ENCODE results near the gene HAS3. TPM values are rescaled to one million over a fixed set of nuclear protein-coding genes. Genes with fewer than 3 reads are reported as not detected.

HAS3 gene
- polyA plus RNA-seq, 1 donor (not counting 4 experiments of a cell fraction or from before 2014, with no cell fraction given), result 132 TPM

DNA sequence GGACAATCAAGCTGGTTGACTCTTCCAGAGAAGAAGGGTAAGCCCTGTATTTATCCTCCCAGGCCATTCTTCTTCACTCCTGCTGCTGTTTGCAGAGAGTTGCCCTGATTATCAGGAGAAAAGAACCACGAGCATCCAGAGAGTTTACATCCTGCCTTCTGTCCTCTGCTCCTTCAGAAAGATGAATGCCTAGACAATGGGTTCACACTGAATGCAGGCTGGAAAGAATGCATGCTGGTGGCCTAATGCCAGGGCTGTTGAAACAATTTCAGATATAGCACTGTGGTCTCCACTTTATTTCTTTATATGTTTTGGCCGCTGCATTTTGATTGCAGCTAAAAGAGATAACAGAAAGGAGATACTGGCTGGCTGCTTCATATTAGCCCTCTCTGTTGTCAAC, 21.2 kb upstream of the HAS3 start:
- Histone ChIP-seq H2AFZ (ENCODE audit: control insufficient read depth, low read length) (no peak overlapping the region), H3K36me3 (ENCODE audit: control insufficient read depth in 2 of 2, extremely low read depth in 1 of 2, insufficient read depth in 2 of 2, low read length in 2 of 2) (no peaks in the 10 kb centered on the region), H3K4me3 (ENCODE audit: control insufficient read depth in 2 of 3, extremely low read depth in 1 of 3, insufficient read depth in 2 of 3, low read depth in 1 of 3, low read length in 3 of 3) (no peak overlapping the region), H3K9me1 (ENCODE audit: control insufficient read depth, extremely low read depth, insufficient read depth, low read length) (no peaks in the 10 kb centered on the region), H4K20me1 (ENCODE audit: control insufficient read depth, extremely low read depth, insufficient read depth, low read length) (no peaks in the 10 kb centered on the region), H3K79me2 (ENCODE audit: control insufficient read depth, insufficient read depth, low read length) (no peaks in the 10 kb centered on the region), H3K27me3 (ENCODE audit: control insufficient read depth, extremely low read depth, insufficient read depth, low read length) (no peaks in the 10 kb centered on the region), H3K9me3 (ENCODE audit: control insufficient read depth, low read depth, low read length) (no peaks in the 10 kb centered on the region), H3K27ac (ENCODE audit: control insufficient read depth, insufficient read depth, low read length) (no peak overlapping the region), H3K9ac (ENCODE audit: control insufficient read depth, extremely low read depth, insufficient read depth, low read length) (no peak overlapping the region), H3K4me1 (ENCODE audit: control insufficient read depth, extremely low read depth, insufficient read depth, low read length) (peaks cover 9% of the 10 kb centered on the region), H3K4me2 (ENCODE audit: control insufficient read depth, extremely low read depth, insufficient read depth, low read depth, low read length) (no peak overlapping the region)
- DNase-seq (ENCODE audit: low read depth, low spot score) (no peak), FAIRE-seq (no peak)
- dilution Hi-C loops (cut with MboI; ENCODE audit: extremely low pct_ligation_motif_present, low sequenced_read_pairs), result no loop called here
- TF ChIP-seq EZH2 (IDR thresholded peaks at IDR 0.05; ENCODE audit: low read length), result no peak
- TF ChIP-seq, protein P1, sequence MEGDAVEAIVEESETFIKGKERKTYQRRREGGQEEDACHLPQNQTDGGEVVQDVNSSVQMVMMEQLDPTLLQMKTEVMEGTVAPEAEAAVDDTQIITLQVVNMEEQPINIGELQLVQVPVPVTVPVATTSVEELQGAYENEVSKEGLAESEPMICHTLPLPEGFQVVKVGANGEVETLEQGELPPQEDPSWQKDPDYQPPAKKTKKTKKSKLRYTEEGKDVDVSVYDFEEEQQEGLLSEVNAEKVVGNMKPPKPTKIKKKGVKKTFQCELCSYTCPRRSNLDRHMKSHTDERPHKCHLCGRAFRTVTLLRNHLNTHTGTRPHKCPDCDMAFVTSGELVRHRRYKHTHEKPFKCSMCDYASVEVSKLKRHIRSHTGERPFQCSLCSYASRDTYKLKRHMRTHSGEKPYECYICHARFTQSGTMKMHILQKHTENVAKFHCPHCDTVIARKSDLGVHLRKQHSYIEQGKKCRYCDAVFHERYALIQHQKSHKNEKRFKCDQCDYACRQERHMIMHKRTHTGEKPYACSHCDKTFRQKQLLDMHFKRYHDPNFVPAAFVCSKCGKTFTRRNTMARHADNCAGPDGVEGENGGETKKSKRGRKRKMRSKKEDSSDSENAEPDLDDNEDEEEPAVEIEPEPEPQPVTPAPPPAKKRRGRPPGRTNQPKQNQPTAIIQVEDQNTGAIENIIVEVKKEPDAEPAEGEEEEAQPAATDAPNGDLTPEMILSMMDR (optimal IDR thresholded peaks at IDR 0.05 in 1 of 3, IDR thresholded peaks at IDR 0.05 in 1 of 3, conservative IDR thresholded peaks at IDR 0.05 in 1 of 3; ENCODE audit: extremely low read depth in 1 of 3, insufficient read depth in 2 of 3, low read length in 3 of 3), result no peak

- Histone ChIP-seq H3K9me1 (ENCODE audit: control insufficient read depth, extremely low read depth, insufficient read depth, low read length) (no peaks in the 10 kb centered on the region), H3K27me3 (ENCODE audit: control insufficient read depth, extremely low read depth, insufficient read depth, low read length) (no peaks in the 10 kb centered on the region), H3K9me3 (ENCODE audit: control insufficient read depth, low read depth, low read length) (no peaks in the 10 kb centered on the region), H2AFZ (ENCODE audit: control insufficient read depth, low read length) (no peak overlapping the region), H3K4me3 (ENCODE audit: control insufficient read depth in 2 of 3, extremely low read depth in 1 of 3, insufficient read depth in 2 of 3, low read depth in 1 of 3, low read length in 3 of 3) (no peak overlapping the region), H3K4me2 (ENCODE audit: control insufficient read depth, extremely low read depth, insufficient read depth, low read depth, low read length) (no peak overlapping the region), H3K79me2 (ENCODE audit: control insufficient read depth, insufficient read depth, low read length) (no peaks in the 10 kb centered on the region), H3K27ac (ENCODE audit: control insufficient read depth, insufficient read depth, low read length) (no peak overlapping the region), H3K4me1 (ENCODE audit: control insufficient read depth, extremely low read depth, insufficient read depth, low read length) (peaks cover 17% of the 10 kb centered on the region), H4K20me1 (ENCODE audit: control insufficient read depth, extremely low read depth, insufficient read depth, low read length) (no peaks in the 10 kb centered on the region), H3K36me3 (ENCODE audit: control insufficient read depth in 2 of 2, extremely low read depth in 1 of 2, insufficient read depth in 2 of 2, low read length in 2 of 2) (no peaks in the 10 kb centered on the region), H3K9ac (ENCODE audit: control insufficient read depth, extremely low read depth, insufficient read depth, low read length) (no peak overlapping the region)
- FAIRE-seq (no peak), DNase-seq (ENCODE audit: low read depth, low spot score) (no peak)
- dilution Hi-C loops (cut with MboI; ENCODE audit: extremely low pct_ligation_motif_present, low sequenced_read_pairs), result no loop called here
- no peak for TF ChIP-seq EZH2 (IDR thresholded peaks at IDR 0.05; ENCODE audit: low read length)
- TF ChIP-seq, protein P1 (optimal IDR thresholded peaks at IDR 0.05 in 1 of 3, IDR thresholded peaks at IDR 0.05 in 1 of 3, conservative IDR thresholded peaks at IDR 0.05 in 1 of 3; ENCODE audit: extremely low read depth in 1 of 3, insufficient read depth in 2 of 3, low read length in 3 of 3), result no peak
Measured at GRCh38 chr16:69085032-69085695, 20.3 kb upstream of the HAS3 start.
